H7 (cell line): ENCODE measurements around the gene CCDC3. TPM values are rescaled to one million over a fixed set of nuclear protein-coding genes. Genes with fewer than 3 reads are reported as not detected.

ENCODE experiments used
- DNase-seq: peaks from one replicate; pipeline ENCODE4 v3.0.0; 2012
- H3K27me3 ChIP-seq: 2 replicates; pipeline ENCODE4 v1.6.0; 2011; ENCODE audit warnings: mild to moderate bottlenecking, low read length; ENCODE audit not compliant: control insufficient read depth, insufficient read depth
- H3K36me3 ChIP-seq: replicated peaks from 2 replicates; pipeline ENCODE4 v1.5.1; 2011; ENCODE audit warnings: low read length; ENCODE audit not compliant: control insufficient read depth, insufficient read depth
- H3K4me3 ChIP-seq: 2 replicates; pipeline ENCODE4 v1.5.1; 2011; ENCODE audit warnings: low read depth, mild to moderate bottlenecking, control low read depth, low read length, moderate library complexity; ENCODE audit not compliant: insufficient read depth
- total RNA-seq: library from RNA; depleted of rRNA; stranded (reverse); fragments of >200 nt; shearing (Covaris generic); gene quantifications from 2 replicates; pipeline ENCODE4 v1.2.3, GENCODE V29; 2014

The CCDC3 gene
- total RNA-seq, 1 experiment from 2014 or later, result 0.73 TPM

DNA sequence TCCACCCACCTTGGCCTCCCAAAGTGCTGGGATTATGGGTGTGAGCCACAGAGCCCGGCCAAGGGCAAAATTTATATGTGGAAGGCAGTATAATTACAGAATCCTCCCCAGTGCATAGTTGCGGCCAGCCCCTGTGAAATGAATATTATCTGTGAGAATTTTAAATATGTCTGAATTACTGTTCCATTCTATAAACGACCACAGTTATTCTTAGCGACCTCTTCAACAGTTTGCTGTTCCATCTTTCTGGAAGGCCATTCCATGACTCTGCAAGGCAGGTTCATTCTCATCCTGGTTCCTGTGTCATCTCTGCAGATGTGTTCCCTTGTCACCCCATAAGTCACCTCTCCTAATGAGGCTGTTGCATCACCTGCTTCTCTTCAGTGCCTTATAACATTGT, 90.7 kb downstream of the CCDC3 start:
- no peaks in the 10 kb centered on the region for H3K36me3 ChIP-seq
- DNase-seq, result no peak
- H3K4me3 ChIP-seq, result no peak overlapping the region
- no peaks in the 10 kb centered on the region for H3K27me3 ChIP-seq

DNA sequence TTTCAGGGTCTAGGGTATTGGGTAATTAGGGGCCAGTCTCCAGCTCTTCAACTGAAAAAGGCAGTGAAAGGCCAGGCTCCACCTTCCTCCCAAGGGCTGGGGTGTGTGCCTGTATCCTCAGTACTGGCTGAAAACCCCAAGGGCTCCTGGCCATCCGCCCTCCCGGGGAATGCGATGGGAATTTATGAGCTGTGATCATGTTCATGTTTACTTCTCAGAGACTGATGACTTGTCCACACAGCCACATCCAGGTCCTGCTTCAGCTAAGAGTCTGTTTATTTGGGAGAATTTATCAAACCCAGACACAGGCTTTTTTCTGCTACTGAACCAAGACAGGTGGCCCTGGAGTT, 91.7 kb downstream of the CCDC3 start:
- DNase-seq, result no peak
- H3K27me3 ChIP-seq, result no peaks in the 10 kb centered on the region
- no peaks in the 10 kb centered on the region for H3K36me3 ChIP-seq
- no peak overlapping the region for H3K4me3 ChIP-seq

DNA sequence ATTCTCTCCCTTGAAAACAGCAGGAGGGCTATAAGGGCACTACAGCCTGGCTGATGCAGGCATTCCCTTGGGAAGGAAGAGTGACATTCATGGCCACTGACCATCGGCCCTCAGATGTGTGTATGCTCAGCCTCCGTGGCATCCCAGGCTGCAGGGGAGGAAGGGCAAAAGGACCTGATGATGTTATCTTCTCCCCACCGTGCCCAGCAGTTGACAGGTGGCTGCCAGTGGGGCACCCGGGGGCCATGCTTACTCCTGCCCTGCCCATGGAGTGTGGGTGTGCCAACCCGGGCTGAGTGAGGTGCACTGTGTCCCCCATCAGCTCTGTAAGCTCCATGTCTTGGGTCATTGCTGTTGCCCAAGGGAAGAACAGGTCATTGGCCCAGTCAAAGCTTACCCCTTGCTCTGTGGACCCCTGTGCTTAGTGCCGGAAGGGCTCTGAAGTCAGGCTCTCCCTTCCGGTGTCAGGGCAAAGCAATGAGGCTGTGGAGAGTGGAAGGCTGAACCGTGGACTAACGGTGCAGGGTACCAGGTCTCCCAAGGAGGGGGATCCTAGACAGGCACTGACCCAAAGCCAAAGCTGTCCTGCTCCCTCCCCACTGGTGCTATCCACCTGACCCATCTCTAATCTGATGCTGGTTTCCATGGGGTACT, 92.2 kb downstream of the CCDC3 start:
- H3K4me3 ChIP-seq, result no peak overlapping the region
- no peaks in the 10 kb centered on the region for H3K27me3 ChIP-seq
- no peaks in the 10 kb centered on the region for H3K36me3 ChIP-seq
- DNase-seq, result no peak

DNA sequence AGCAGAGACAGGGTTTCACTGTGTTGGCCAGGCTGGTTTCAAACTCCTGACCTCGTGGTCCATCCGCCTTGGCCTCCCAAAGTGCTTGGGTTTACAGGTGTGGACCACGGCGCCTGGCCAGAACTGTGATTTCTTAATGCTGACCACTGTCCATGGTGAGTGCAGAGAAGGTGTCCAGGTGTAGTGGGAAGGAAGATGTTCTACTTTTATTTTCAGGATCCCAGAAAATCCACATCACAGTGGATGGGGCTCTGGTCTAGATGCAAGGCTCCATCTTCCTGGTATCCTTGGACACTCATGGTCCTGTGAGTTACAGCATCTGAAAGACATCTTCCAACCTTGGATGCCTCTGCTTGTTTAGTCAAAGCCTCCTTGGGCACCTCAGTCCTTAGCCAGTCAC, 92.7 kb downstream of the CCDC3 start:
- no peaks in the 10 kb centered on the region for H3K36me3 ChIP-seq
- H3K27me3 ChIP-seq, result no peaks in the 10 kb centered on the region
- no peak overlapping the region for H3K4me3 ChIP-seq
- DNase-seq, result no peak

DNA sequence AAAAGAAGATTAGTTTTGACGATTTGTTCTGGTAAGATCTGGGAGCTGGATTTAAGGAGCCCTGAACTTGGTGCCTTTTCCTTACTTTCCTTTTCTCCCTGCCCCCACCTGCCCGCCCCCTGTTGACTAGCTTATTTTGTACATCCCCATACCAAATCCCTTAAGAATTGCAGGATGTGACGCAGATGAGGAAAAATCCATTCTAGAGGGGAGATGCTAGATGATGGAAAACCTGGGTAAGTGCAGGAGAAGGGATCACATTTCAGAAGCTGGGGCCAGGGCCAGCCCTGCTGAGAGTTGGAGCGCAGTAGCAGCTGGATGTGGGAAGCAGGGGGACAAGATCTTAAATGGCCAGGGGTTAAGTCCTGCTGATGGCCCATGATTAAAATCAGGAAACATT, 93.9 kb downstream of the CCDC3 start:
- no peak overlapping the region for H3K4me3 ChIP-seq
- no peaks in the 10 kb centered on the region for H3K36me3 ChIP-seq
- DNase-seq, result no peak
- no peaks in the 10 kb centered on the region for H3K27me3 ChIP-seq

DNA sequence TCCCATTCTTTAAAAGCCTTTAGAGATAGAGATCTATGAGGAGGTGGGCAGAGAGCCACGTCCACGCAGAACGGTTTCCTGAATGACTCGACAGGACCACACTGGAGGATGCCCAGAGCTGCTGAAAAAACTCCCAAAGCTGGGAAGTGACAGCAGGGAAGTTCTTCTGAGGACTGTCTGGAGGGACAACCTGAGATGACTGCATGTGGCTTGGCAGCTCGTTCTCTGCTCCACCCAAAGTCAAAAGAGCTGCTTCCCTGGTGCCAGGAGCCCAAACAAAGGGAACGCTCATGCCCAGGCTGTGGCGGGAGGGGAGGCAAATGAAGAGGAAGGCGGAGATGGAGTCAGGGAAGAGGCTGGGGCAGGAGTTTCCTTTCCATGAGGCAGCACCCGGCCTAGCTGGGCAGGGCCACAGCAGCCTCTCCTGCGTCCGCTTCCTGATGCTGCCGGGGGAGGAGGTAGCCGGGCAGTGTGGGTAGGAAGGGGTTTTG, 95.4 kb downstream of the CCDC3 start:
- no peak overlapping the region for H3K4me3 ChIP-seq
- no peaks in the 10 kb centered on the region for H3K27me3 ChIP-seq
- DNase-seq, result no peak

DNA sequence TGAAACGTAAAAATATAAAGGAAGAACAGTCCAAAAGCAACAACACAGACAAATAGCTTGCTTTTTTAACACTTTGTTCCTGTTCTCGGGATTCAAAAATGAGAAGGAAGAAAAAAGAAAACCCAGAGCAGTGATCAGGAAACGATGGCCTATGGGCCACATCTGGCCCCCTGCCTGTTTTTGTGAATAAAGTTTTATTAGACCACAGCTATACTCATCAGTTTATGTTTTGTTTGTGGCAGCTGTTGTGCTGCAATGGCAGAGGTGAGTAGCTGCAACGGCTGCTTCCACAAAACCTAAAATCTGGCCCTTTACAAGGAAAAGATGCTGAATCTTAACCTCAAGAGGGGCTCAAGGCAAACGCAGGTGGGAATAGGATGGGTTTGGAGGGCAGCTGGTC, 96.4 kb downstream of the CCDC3 start:
- no peak for DNase-seq
- Histone ChIP-seq H3K4me3 (no peak overlapping the region), H3K36me3 (no peaks in the 10 kb centered on the region), H3K27me3 (no peaks in the 10 kb centered on the region)

More for the DNA sequence above, 95.4 kb downstream of the CCDC3 start:
- H3K36me3 ChIP-seq, result no peaks in the 10 kb centered on the region

DNA sequence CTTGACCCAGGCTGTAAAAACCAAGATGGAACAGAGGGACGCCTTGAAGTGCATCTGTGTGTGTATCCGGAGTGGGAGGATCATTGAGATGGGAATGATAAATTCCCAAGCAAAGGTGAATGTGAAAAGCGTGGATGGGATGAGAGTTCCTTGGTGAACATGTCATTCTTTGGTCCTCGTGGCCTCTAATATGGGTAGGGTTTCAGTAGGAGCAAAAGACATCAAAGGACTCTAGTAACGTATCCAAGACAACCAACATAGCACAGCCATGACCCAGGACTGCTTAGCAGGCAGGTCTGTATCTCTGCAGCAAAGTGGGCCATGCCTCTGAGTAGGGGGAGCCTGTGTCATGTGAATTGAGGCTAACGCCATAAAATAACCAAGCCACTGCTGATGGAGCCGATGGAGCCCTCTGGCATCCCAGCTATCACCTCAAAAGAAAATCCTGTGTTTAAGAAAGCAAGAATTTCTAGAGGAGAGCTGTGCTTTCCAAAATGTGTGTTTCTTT, 98.6 kb downstream of the CCDC3 start:
- DNase-seq, result peak; percentile 45
- Histone ChIP-seq H3K36me3 (no peaks in the 10 kb centered on the region), H3K4me3 (no peak overlapping the region), H3K27me3 (no peaks in the 10 kb centered on the region)

DNA sequence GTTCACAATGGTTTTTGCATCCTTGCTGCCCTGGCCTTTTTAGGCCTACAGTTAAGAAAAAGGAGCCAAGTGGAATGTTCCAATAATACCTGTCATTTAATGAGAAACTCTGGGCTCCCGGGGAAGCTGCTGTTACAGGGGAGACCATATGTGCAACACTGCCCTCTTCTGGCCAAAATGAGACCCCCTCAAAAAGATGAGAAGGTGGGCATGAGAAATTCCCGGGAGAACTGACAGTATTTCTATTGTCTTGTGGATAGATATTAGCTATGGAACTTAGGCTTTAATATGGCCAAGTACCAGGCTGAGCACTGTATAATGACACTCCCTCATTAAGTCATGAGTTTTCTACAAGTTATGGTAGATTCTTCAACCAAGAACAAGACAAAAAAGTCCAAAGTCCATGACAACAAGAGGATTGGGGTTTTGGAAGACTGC, 99.4 kb downstream of the CCDC3 start:
- no peaks in the 10 kb centered on the region for H3K36me3 ChIP-seq
- H3K27me3 ChIP-seq, result no peaks in the 10 kb centered on the region
- no peak overlapping the region for H3K4me3 ChIP-seq
- DNase-seq, result peak; percentile 87

DNA sequence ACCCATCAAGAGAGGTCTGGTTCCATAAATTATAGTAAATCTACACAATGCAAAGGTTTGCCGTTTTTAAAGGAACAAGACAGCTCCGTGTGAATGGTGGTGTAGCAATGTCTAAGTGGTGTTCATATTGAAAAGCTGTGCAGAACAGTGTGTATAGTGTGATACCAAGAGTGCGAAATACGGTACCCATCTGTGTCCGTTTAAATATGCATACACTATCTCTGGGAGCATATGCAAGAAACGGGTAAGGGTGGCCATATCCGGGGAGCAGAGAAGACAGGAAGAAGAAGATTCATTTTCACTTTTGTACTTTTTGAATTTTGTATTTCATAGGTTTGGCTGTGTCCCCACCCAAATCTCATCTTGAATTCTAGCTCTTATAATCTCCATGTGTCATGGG, 102.0 kb downstream of the CCDC3 start:
- H3K36me3 ChIP-seq, result no peaks in the 10 kb centered on the region
- H3K27me3 ChIP-seq, result no peaks in the 10 kb centered on the region
- H3K4me3 ChIP-seq, result no peak overlapping the region
- no peak for DNase-seq

DNA sequence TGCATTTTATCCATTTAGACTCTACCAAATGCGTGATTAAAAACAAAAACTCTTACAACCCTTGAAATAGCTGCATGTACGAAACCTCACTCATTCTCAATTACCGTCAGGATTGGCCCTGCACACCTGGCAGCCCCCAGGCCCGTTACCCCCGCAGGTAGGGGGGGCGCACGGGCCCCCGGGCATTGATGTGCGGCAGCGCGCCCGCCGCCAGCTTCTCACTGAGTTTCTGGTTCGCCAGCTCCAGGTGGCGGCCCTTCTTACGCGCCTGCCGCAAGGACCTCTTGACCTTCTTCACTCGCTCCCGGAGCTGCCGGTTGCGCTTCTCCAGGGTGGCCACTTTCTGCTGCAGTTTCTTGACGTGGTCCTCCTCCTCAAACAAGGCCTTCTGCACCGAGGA, 103.2 kb downstream of the CCDC3 start:
- Histone ChIP-seq H3K36me3 (no peaks in the 10 kb centered on the region), H3K27me3 (no peaks in the 10 kb centered on the region), H3K4me3 (no peak overlapping the region)
- DNase-seq, result peak; percentile 45

DNA sequence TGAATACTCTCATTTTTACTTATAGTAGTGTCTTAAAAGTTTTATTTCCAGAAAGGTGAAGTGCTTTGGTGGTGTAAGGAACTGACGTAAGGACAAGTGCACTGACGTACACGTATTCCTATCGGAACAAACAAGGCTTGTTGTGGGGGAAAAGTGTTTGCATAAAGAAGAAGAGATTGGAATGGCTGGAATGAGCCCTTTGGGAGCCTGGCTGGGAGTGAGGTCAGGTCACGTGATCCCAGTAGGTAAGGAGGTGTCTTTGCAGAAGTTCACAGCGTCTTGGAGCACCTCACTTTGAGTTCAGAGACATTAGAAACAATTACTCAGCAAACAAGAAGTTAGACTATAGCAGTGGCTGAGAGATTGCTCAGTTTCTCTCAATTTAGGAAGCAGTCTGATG, 104.2 kb downstream of the CCDC3 start:
- no peaks in the 10 kb centered on the region for H3K27me3 ChIP-seq
- DNase-seq, result no peak
- H3K36me3 ChIP-seq, result no peaks in the 10 kb centered on the region
- no peak overlapping the region for H3K4me3 ChIP-seq

DNA sequence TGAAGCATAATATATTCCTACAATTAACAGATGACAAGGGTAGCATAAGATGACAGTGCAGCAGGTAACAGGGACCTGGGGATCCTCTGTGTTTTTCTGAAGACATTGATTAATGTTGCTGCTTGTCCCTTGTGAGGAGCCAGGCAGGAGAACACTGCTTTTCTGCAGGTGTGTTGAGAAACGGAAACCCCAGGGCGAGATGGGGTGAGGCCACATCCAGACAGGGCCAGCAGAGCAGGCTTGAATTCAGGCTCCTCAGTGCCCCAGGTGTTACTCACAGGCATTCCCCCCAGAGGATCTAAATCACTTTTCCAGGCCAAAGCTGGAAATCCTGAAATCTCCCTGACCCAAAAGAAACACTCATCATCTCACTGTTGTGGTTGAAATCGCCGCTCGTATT, 105.3 kb downstream of the CCDC3 start:
- Histone ChIP-seq H3K27me3 (no peaks in the 10 kb centered on the region), H3K4me3 (no peak overlapping the region), H3K36me3 (no peaks in the 10 kb centered on the region)
- DNase-seq, result no peak

DNA sequence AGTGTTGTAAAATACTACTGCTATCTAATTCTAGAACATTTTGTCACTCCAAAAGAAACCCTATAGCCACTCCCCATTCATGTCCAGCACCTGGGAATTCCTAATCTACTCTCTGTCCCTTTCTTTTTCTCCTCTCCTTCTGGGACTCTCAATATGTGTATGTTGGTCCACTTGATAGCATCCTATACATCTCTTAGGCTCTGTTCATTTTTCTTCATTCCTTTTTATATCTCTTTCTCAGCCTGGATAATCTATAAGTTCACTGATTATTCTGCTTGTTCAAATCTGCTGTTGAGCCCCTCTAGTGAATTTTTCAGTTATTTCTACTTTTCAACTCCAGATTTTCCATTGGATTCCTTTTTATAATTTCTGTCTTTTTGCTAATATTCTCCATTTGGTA, 108.6 kb downstream of the CCDC3 start:
- no peaks in the 10 kb centered on the region for H3K36me3 ChIP-seq

DNA sequence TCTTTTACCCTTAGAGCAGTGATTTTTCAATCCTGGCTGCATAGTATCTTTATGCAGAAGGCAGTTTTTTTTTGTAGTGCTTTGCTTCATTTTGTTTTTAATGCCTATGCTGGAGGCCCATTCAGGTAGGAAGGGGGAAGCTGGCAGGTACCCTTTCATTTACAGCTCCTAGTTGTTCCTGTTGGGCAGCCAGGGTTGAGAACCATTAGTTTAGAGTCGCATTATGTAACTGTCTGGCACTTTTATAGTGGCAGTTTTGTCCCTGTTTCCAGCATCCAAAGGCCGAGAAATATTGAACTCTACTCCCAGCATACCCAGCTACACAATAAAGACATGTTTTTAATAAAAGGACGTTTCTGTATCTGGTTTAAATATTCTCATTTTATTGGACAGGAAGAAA, 110.6 kb downstream of the CCDC3 start:
- Histone ChIP-seq H3K27me3 (no peaks in the 10 kb centered on the region), H3K4me3 (no peak overlapping the region), H3K36me3 (no peaks in the 10 kb centered on the region)
- no peak for DNase-seq

More for the DNA sequence above, 108.6 kb downstream of the CCDC3 start:
- H3K4me3 ChIP-seq, result no peak overlapping the region
- DNase-seq, result no peak
- no peaks in the 10 kb centered on the region for H3K27me3 ChIP-seq

DNA sequence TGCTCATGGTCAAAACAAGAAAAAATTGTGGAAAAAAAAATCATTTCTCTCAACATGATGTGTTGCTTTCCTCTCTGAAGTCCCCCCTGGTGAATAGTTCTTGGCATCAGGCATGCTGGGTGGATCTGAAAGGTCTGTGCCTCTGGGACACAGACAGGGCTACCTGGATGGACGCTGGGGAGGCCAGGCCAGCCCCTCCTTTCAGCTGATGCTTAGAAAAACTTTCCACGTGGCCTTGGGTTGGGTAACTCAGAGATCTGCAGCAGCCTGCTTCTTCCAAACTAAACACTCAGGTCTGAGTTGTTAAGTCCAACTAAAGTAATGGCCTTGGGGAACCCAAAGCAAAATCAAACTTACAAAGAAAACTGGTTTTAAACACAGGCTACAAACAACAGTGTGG, 113.0 kb downstream of the CCDC3 start:
- no peak for DNase-seq

More for the DNA sequence above, 113.0 kb downstream of the CCDC3 start:
- Histone ChIP-seq H3K36me3 (no peaks in the 10 kb centered on the region), H3K4me3 (no peak overlapping the region), H3K27me3 (no peaks in the 10 kb centered on the region)
